ENCODE measurements around the gene PELO. TPM values are rescaled to one million over a fixed set of nuclear protein-coding genes. Genes with fewer than 3 reads are reported as not detected.

The PELO gene, protein sequence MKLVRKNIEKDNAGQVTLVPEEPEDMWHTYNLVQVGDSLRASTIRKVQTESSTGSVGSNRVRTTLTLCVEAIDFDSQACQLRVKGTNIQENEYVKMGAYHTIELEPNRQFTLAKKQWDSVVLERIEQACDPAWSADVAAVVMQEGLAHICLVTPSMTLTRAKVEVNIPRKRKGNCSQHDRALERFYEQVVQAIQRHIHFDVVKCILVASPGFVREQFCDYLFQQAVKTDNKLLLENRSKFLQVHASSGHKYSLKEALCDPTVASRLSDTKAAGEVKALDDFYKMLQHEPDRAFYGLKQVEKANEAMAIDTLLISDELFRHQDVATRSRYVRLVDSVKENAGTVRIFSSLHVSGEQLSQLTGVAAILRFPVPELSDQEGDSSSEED
- 38.1 and 40.1 TPM in 2 replicates for total RNA-seq

DNA sequence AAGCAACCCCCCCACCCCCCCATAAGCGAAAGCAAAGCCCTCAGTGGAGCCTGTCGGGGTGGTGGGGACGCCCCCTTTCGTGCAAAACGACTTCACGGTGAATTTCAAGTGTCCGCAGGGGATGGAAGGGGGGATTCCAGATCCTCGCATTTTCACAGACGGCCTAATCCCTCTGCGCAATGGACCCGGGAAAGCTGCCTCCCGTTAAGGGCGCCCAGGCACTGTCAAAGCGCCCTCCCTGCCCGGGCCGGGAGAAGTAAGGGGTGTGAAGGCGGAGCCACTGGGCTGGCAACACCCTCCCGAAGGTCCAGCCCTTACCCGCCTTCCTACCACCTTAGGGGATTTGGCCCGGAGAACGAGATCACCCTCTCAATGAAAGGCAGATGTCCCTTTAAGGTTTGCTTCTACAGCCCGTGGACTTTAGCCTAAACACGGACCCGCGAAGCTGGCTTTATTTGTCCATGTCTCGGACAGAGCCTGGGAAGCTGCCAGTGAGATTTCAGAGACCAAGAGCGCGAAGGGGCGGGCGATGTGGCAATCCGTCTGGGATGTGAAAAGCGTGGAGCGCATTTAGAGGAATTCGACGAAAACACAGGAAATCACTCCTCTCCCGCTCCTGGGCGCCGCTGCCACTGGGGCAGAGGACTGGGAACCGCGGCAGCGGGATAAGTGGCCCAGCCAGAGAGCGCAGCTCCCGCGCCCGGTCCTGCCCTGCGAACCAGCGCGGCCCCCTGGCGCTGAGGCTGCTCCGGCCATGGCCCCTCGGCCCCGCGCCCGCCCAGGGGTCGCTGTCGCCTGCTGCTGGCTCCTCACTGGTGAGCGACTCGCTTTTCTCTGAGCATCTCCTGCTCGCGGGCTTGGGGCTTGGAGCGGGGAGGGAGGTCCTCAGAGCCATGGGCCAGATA lies at the start of gene PELO, which contains the start of gene ITGA1:
Gene PELO, plus strand, starts transcription at position 317 of the 905 bp plus-strand sequence. CDS start 12,479 bp downstream, outside the sequence.
Gene ITGA1, plus strand, starts transcription at position 317 of the 905 bp plus-strand sequence. Its CDS starts 438 bp downstream, at position 755.

Other genes starting within 250 kb of the PELO start
- 107 and 365 TPM in 2 replicates for gene ITGA1, start within 50 bp of the PELO start, total RNA-seq
- 72.5 and 294 TPM in 2 replicates for gene ITGA2, start 201.4 kb downstream of the PELO start, total RNA-seq